Activated CD8-positive, alpha-beta T cell treated with anti-CD3 and anti-CD28 coated beads for 36 hours (primary cell): Measurements from ENCODE around the gene ELP1. TPM values are rescaled to one million over a fixed set of nuclear protein-coding genes. Genes with fewer than 3 reads are reported as not detected.

Source experiments
- ATAC-seq: fragments of 200-7000 bp; cut with Tn5 transposase; one replicate; pipeline ENCODE4 v1.10.0; 2021; ENCODE audit warnings: mild to moderate bottlenecking, moderate library complexity
- CTCF ChIA-PET: fragments of 350-600 bp; sonication (Branson Sonifier 250); formaldehyde crosslinking; loops from one replicate; lab custom pipeline; 2021; ENCODE audit warnings: antibody characterized with exemption; lab: Charles Lee
- POLR2A ChIA-PET: fragments of 350-600 bp; sonication (Branson Sonifier 250); formaldehyde crosslinking; loops from one replicate; lab custom pipeline; 2021; ENCODE audit warnings: antibody characterized with exemption; lab: Charles Lee
- DNase-seq: peaks from one replicate; pipeline ENCODE4 v3.0.0-alpha.2; 2020
- H3K27ac Mint-ChIP-seq: one replicate; pipeline ENCODE4 v1.8.0; 2021; ENCODE audit warnings: mild to moderate bottlenecking, mixed read lengths
- H3K27me3 Mint-ChIP-seq: one replicate; pipeline ENCODE4 v1.8.0; 2021; ENCODE audit warnings: mixed read lengths
- H3K36me3 Mint-ChIP-seq: one replicate; pipeline ENCODE4 v1.8.0; 2021; ENCODE audit warnings: low read depth, mixed read lengths
- H3K4me1 Mint-ChIP-seq: one replicate; pipeline ENCODE4 v1.8.0; 2021; ENCODE audit warnings: low read depth, mixed read lengths
- H3K4me3 Mint-ChIP-seq: one replicate; pipeline ENCODE4 v1.8.0; 2021; ENCODE audit warnings: mild to moderate bottlenecking, moderate library complexity, mixed read lengths
- H3K9me3 Mint-ChIP-seq: one replicate; pipeline ENCODE4 v1.8.0; 2021; ENCODE audit warnings: mixed read lengths
- CTCF ChIP-seq: fragments of 200-600 bp; IDR thresholded peaks from one replicate; pipeline ENCODE4 v1.8.0; 2022; ENCODE audit warnings: antibody characterized with exemption, mild to moderate bottlenecking
- intact Hi-C: fragments of 100-400 bp; cut with micrococcal nuclease; formaldehyde crosslinking; loops from one replicate; pipeline ENCODE4 v1.10.0; 2022
- total RNA-seq, 2 experiments: library from RNA; stranded (reverse); gene quantifications; one replicate each; pipeline ENCODE4 v1.2.3, GENCODE V29; 2021

ELP1 gene
- total RNA-seq, 2 experiments from 2014 or later, result 25.9 to 28.7 TPM

- Mint-ChIP-seq H3K9me3 (no peaks in the 10 kb centered on the region), H3K27ac (no peak overlapping the region), H3K4me1 (no peaks in the 10 kb centered on the region), H3K4me3 (no peak overlapping the region), H3K36me3 (no peaks in the 10 kb centered on the region), H3K27me3 (no peaks in the 10 kb centered on the region)
- CTCF ChIA-PET, result no interaction called here
- DNase-seq, result no peak
- intact Hi-C loops, result no loop called here
- POLR2A ChIA-PET, result no interaction called here
- no peak for TF ChIP-seq CTCF
- no peak for ATAC-seq
These were observed 26.4 kb upstream of the ELP1 start for GRCh38 chr9:108960331-108960730.

- ChIA-PET POLR2A (no interaction called here), CTCF (no interaction called here)
- no peaks in the 10 kb centered on the region for H3K4me1 Mint-ChIP-seq
- no peaks in the 10 kb centered on the region for H3K27me3 Mint-ChIP-seq
- no peak for DNase-seq
- intact Hi-C loops, result no loop called here
- no peaks in the 10 kb centered on the region for H3K36me3 Mint-ChIP-seq
- no peak for TF ChIP-seq CTCF
- ATAC-seq, result no peak
- no peaks in the 10 kb centered on the region for H3K9me3 Mint-ChIP-seq
- H3K4me3 Mint-ChIP-seq, result no peak overlapping the region
- H3K27ac Mint-ChIP-seq, result no peak overlapping the region
These were observed 22.7 kb upstream of the ELP1 start for GRCh38 chr9:108956631-108957026.

- H3K9me3 Mint-ChIP-seq, result no peaks in the 10 kb centered on the region
- ATAC-seq (no peak), DNase-seq (no peak)
- no peaks in the 10 kb centered on the region for H3K4me1 Mint-ChIP-seq
- no peak overlapping the region for H3K27ac Mint-ChIP-seq
- POLR2A ChIA-PET, result no interaction called here
- TF ChIP-seq CTCF, result no peak
- no peaks in the 10 kb centered on the region for H3K27me3 Mint-ChIP-seq
- CTCF ChIA-PET, result no interaction called here
- no peak overlapping the region for H3K4me3 Mint-ChIP-seq
- no peaks in the 10 kb centered on the region for H3K36me3 Mint-ChIP-seq
- intact Hi-C loops, result no loop called here
These were observed 22.2 kb upstream of the ELP1 start for GRCh38 chr9:108956022-108956630.

GRCh38 chr9:108953983-108954574 lies 20.2 kb upstream of the ELP1 start:
- Mint-ChIP-seq H3K36me3 (no peaks in the 10 kb centered on the region), H3K27me3 (no peaks in the 10 kb centered on the region), H3K4me3 (no peak overlapping the region), H3K27ac (no peak overlapping the region), H3K9me3 (no peaks in the 10 kb centered on the region), H3K4me1 (no peaks in the 10 kb centered on the region)
- ATAC-seq (no peak), DNase-seq (no peak)
- ChIA-PET CTCF (interaction anchor here (0.6 to 1.5 kb wide), 17 partner anchors 10 to 301 kb away, joined by 3 to 9 read pairs (median 3); no protein-coding TSS in a partner anchor), POLR2A (no interaction called here)
- TF ChIP-seq CTCF, result peak; percentile 61
- intact Hi-C loops, result no loop called here

GRCh38 chr9:108951578-108951977 lies 17.7 kb upstream of the ELP1 start:
- ATAC-seq (no peak), DNase-seq (no peak)
- no peak for TF ChIP-seq CTCF
- no peak overlapping the region for H3K4me3 Mint-ChIP-seq
- ChIA-PET POLR2A (no interaction called here), CTCF (interaction anchor here (1.7 kb wide), 1 partner anchor 10 kb away, joined by 6 read pairs; no protein-coding TSS in a partner anchor)
- H3K4me1 Mint-ChIP-seq, result no peaks in the 10 kb centered on the region
- H3K36me3 Mint-ChIP-seq, result no peaks in the 10 kb centered on the region
- H3K9me3 Mint-ChIP-seq, result no peaks in the 10 kb centered on the region
- no peak overlapping the region for H3K27ac Mint-ChIP-seq
- intact Hi-C loops, result no loop called here
- H3K27me3 Mint-ChIP-seq, result no peaks in the 10 kb centered on the region
